22Rv1 (cell line): ENCODE results near the gene ISCU.

Experiments
- CTCF ChIP-seq: fragments of 450-650 bp; IDR thresholded peaks from 2 replicates; pipeline ENCODE4 v1.5.1; 2017; ENCODE audit warnings: mild to moderate bottlenecking
- ZFX ChIP-seq: fragments of 450-650 bp; IDR thresholded peaks from 2 replicates; pipeline ENCODE4 v1.6.1; 2017; ENCODE audit warnings: antibody characterized with exemption, borderline replicate concordance

- TF ChIP-seq ZFX = no peak
- no peak for TF ChIP-seq CTCF
Measured at GRCh38 chr12:108577458-108577857, 15.1 kb downstream of the ISCU start.
